GM18502 (cell line): ENCODE results near the gene SPEF2.

Experiments used
- ATAC-seq: cut with Tn5 transposase; IDR thresholded peaks from one replicate; pipeline ENCODE4 v1.9.1; 2021; ENCODE audit warnings: mild to moderate bottlenecking; ENCODE audit not compliant: unreplicated experiment, poor library complexity

Gene SPEF2, protein sequence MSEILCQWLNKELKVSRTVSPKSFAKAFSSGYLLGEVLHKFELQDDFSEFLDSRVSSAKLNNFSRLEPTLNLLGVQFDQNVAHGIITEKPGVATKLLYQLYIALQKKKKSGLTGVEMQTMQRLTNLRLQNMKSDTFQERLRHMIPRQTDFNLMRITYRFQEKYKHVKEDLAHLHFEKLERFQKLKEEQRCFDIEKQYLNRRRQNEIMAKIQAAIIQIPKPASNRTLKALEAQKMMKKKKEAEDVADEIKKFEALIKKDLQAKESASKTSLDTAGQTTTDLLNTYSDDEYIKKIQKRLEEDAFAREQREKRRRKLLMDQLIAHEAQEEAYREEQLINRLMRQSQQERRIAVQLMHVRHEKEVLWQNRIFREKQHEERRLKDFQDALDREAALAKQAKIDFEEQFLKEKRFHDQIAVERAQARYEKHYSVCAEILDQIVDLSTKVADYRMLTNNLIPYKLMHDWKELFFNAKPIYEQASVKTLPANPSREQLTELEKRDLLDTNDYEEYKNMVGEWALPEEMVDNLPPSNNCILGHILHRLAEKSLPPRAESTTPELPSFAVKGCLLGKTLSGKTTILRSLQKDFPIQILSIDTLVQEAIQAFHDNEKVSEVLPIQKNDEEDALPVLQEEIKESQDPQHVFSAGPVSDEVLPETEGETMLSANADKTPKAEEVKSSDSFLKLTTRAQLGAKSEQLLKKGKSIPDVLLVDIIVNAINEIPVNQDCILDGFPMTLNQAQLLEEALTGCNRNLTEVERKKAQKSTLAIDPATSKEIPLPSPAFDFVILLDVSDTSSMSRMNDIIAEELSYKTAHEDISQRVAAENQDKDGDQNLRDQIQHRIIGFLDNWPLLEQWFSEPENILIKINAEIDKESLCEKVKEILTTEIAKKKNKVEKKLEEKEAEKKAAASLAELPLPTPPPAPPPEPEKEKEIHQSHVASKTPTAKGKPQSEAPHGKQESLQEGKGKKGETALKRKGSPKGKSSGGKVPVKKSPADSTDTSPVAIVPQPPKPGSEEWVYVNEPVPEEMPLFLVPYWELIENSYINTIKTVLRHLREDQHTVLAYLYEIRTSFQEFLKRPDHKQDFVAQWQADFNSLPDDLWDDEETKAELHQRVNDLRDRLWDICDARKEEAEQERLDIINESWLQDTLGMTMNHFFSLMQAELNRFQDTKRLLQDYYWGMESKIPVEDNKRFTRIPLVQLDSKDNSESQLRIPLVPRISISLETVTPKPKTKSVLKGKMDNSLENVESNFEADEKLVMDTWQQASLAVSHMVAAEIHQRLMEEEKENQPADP (N-terminal part only)

GRCh38 chr5:35617435-35618303 is at the start of gene SPEF2:
Gene SPEF2 (plus strand): TSS chr5:35617863. CDS start chr5:35617998, 135 bp downstream.
- peak; percentile 96 for ATAC-seq

- no peak for ATAC-seq
Measured at GRCh38 chr5:35575578-35575977, 42.1 kb upstream of the SPEF2 start.

DNA sequence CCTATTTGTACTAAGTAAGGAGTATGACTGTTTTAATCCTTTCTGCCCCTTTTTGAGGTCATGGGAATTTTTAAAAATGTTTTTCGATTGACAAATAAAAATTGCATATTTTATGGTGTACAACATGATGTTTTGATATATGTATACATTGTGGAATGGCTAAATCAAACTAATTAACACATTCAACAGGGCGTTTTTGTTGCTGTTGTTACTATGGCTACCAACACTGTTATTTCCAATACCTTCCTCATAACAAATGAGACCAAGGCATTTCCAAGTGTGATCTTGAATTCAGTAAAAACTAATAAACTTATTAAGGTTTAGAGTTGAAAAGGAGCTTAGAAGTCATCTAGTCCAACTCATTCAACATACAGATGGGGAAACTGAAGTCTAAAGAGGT is 30.2 kb upstream of the SPEF2 start:
- ATAC-seq, result no peak

DNA sequence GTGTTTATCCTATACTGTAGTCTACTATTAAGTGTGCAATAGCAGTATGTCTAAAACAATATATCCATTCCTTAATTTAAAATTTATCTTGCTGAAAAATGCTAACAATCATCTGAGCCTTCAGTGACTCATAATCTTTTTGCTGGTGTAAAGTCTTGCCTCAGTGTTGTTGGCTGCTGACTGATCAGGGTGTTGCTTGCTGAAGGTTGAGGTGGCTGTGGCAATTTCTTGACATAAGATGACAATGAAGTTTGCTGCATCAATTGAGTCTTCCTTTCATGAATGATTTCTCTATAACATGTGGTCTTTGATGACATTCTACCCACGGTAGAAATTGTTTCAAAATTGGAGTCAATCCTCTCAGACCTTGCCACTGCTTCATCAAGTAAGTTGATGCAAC is 24.3 kb upstream of the SPEF2 start:
- no peak for ATAC-seq

DNA sequence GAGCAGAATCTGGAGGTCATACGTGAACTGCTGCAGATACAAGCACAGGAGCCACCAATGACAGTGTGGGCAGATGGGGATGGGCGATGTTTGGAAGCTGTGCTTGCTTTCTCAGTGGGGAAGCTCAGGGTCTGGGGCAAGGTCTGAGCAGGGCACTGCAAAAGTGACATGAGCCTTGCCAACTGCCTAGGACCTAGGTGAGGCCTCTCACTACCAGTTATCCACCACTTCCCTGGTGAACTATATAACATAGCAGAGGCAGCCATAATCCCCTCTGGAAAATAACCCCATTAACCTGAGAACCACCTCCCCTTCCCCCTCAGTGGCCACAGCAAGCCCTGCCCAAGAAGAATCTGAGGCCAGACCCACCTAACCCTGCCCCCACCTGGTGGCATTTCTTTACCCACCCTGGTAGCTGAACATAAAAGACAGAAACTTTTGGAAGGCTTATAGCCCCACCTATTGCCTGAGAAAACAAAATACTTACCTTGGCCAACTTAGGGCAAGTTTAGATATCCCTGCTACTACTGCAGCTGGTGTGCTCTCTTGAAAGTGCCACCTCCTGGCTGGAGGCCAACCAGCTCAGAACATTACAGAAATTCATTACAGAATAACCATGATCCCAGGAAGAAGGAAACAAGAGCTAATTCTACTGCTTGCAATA is 18.8 kb upstream of the SPEF2 start:
- no peak for ATAC-seq

DNA sequence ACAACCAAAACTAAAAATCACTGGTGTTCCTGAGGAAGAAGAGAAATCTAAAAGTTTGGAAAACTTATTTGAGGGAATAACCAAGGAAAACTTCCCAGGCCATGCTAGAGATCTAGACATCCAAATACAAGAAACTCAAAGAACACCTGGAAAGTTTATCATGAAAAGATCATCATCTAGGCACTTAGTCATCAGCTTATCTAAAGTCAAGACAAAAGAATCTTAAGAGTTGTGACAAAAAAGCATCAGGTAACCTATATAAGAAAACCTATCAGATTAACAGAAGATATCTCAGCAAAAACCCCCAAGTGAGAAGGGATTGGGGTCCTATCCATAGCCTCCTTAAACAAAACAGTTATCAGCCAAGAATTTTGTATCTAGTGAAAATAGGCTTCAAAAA is 17.1 kb upstream of the SPEF2 start:
- ATAC-seq, result no peak

GRCh38 chr5:35608881-35609779 is 8.5 kb upstream of the SPEF2 start:
- ATAC-seq, result no peak

DNA sequence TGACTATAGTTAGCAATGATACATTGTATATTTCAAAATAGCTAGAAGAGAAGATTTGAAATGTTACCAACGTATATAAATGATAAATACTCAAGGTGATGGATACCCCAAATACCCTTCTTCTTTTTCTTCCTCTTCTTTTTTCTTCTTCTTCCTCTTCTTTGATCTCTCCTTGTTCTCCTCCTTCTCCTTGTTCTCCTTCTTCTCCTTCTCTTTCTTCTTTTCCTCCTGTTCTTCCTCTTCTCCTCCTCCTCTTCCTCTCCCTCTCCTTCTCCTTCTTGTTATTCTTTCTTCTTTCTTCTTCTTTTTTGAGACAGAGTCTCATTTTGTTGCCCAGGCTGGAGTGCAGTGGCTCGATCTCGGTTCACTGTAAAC is 616 bp upstream of the SPEF2 start:
- ATAC-seq, result no peak

DNA sequence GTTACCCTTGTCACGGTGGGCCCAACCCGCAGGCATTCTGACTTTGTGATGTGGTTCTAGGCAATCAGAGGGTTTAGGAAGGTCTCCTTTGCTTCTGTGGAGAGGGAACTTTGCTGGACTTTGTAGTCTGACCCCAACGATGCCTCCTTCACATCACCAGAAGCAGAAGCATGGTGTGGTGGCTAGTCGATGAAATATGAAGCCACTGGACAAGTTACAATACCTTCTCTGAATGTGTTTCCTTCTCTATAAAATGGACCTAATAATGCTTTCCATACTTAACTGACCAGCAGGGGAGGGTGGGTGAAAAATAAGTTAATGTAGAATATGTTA is 607 bp downstream of the SPEF2 start:
- ATAC-seq, result no peak

- ATAC-seq, result no peak
Measured at GRCh38 chr5:35618781-35619180, 1.1 kb downstream of the SPEF2 start.

- ATAC-seq, result no peak
Measured at GRCh38 chr5:35622974-35623373, 5.3 kb downstream of the SPEF2 start.

DNA sequence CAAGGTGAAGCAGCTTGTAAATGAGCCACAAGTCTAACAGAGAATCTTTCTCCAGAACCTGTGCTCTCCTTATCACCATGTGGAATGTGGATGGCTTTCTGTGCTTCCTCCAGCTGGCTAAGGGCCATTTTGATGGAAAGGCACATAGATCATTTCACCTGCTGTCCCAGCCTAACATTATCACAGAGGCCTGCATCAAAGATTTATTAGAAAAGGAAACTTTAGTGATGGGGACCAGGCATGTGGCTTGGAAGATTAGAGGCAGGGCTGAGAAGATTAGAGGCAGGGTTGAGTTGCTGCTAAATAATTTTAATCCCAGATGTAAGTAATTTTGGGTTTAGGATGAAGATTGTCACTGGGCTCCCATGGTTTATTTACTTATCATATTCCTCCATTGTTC is 6.3 kb downstream of the SPEF2 start:
- ATAC-seq, result no peak

- ATAC-seq, result no peak
Measured at GRCh38 chr5:35626108-35626507, 8.4 kb downstream of the SPEF2 start.

DNA sequence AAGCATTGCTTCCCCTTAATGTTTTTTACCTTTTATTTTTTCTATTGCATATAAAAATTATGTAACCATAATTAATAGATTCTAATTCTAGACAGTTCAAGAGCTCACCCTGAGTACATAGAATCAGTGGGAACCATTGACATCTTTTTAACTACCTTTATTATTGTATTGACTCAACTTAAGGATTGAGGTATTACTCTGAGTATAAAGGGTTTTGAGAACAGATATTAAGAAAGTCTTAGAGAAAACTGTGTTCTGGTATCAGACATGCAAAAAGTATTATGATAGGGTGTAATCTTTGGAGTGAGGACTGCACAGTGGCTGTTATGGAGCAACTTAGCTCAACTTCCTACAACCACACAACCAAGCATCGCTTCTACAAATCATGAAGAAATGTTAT is 8.9 kb downstream of the SPEF2 start:
- ATAC-seq, result no peak

DNA sequence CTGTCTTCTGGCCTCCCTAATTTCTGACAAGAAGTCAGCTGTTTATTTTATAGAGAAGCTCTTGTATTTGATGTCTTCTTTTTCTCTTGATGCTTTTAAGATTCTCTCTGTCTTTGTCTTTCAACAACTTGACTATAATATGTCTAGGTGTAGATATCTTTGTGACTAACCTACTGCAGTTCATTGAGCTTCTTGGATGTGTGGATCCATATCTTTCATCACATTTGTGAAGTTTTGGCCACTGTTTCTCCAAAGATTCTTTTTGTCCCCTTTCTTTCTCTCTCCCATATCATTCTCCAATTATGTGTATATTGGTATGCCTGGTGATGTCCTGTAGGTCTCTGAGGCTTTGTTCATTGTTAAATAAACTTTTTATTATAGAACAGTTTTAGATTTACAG is 16.7 kb downstream of the SPEF2 start:
- no peak for ATAC-seq

DNA sequence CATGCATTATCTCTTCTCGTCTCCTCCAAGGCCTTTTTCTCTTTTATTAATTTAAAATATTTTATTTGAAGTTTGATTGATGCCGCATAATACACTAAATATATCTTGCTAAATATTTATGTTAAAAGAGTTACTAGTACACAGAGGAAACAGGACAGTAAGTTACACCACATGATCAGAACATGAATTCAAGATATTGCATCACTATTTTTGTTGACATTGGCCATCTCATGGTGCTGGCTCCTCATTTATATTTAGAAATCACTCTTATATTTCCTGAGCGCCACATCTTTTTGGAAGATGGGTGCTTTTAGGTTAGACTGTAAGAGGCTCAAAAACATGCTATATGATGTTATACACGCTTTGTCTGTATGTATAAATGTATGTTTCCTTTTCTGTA is 23.0 kb downstream of the SPEF2 start:
- no peak for ATAC-seq

DNA sequence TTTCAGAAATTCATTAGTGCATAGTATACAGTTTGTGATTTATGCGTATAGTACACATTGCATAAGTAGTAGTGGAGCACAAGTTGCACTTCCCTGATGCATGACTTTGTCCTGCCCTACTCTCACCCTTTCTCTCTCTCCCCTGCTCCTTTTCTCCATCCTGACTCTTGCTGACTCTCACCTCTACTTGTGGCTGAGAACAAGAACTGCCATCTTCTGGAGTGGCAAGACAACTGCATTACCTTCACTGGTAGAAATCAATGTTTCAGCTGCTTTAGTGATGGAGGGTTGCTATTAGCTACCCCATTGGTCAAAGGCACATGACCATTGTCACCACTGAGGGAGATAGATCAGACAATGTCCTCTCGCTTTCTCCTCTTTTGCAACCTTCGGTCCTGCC is 26.9 kb downstream of the SPEF2 start:
- no peak for ATAC-seq

DNA sequence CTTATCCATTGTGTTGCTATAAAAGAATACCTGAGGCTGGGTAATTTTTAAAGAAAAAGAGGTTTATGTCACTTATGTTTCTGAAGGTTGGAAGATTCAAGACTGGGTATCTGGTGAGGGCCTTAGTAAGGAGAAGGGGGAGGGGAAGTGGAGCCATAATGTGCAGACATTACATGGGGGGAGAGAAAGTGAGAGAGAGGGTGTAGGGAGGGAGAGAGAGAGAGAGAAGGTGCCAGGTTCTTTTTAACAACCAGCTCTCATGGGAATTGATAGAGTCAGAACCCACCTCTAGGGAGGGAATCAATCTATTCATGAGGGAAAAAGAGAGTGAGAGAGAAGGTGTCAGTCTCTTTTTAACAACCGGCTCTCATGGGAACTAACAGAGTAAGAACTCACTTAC is 29.5 kb downstream of the SPEF2 start:
- no peak for ATAC-seq
